SK-N-MC (cell line): ENCODE measurements around the gene ERC2.

Experiments used
- DNase-seq: peaks from one replicate; pipeline ENCODE4 v3.0.0-alpha.2; 2011; ENCODE audit warnings: low read depth, low spot score
- H3K27ac ChIP-seq: fragments of 200-600 bp; sonication (generic); 2 replicates; pipeline ENCODE4 v1.5.1; 2016; ENCODE audit warnings: mixed run types
- H3K36me3 ChIP-seq: fragments of 200-600 bp; sonication (generic); 2 replicates; pipeline ENCODE4 v1.6.1; 2017; ENCODE audit warnings: antibody characterized with exemption, low read length, mixed read lengths; ENCODE audit not compliant: insufficient read depth
- H3K4me3 ChIP-seq: fragments of 200-600 bp; sonication (generic); 2 replicates; pipeline ENCODE4 v1.5.1; 2016
- H3K9ac ChIP-seq: fragments of 200-600 bp; sonication (generic); 2 replicates; pipeline ENCODE4 v1.8.0; 2017; ENCODE audit warnings: mixed run types, mixed read lengths; ENCODE audit not compliant: insufficient read length
- H3K9me3 ChIP-seq: fragments of 200-600 bp; sonication (generic); 2 replicates; pipeline ENCODE4 v1.6.1; 2017; ENCODE audit warnings: low read depth, mild to moderate bottlenecking, antibody characterized with exemption, low read length, moderate library complexity, mixed read lengths
- EZH2 ChIP-seq: fragments of 200-600 bp; sonication (generic); IDR thresholded peaks from one replicate; pipeline ENCODE4 v1.6.1; 2017; ENCODE audit warnings: antibody characterized with exemption
- FOXP2 ChIP-seq: optimal IDR thresholded peaks from 2 replicates; pipeline ENCODE3; 2011; ENCODE audit warnings: mild to moderate bottlenecking, moderate library complexity; ENCODE audit not compliant: insufficient read depth; ENCODE audit errors: extremely low read length, control extremely low read depth
- POLR2AphosphoS5 ChIP-seq: IDR thresholded peaks from 2 replicates; pipeline ENCODE4 v1.6.1; 2012; ENCODE audit warnings: mild to moderate bottlenecking, low read depth, low read length, borderline replicate concordance

Gene ERC2

GRCh38 chr3:55725681-55726500 is 742.4 kb downstream of the ERC2 start:
- H3K9me3 ChIP-seq, result no peaks in the 10 kb centered on the region
- TF ChIP-seq FOXP2 (no peak), EZH2 (no peak), POLR2AphosphoS5 (no peak)
- H3K4me3 ChIP-seq, result no peak overlapping the region
- H3K27ac ChIP-seq, result no peak overlapping the region
- no peak for DNase-seq
- H3K9ac ChIP-seq, result no peak overlapping the region
- H3K36me3 ChIP-seq, result no peaks in the 10 kb centered on the region

DNA sequence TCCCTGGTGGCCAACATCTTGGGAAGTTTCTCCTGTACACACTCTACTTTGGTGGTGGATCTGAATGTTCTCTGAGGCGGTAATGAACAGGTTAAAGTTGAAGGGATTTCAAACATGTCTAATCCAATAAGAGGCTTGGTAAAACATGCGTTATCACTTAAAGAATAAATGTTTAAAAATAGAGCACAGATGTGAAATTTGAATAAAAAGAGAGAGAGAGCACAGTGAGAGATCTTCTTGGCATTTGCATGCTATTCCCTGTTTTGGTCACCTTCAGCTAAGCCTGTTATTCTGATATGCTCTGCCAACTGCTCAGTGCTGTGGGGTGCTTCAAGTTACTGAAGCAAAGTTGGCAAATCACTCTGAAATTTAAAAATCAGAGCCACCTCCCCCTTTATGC is 743.4 kb downstream of the ERC2 start:
- H3K9me3 ChIP-seq, result no peaks in the 10 kb centered on the region
- no peak overlapping the region for H3K4me3 ChIP-seq
- TF ChIP-seq POLR2AphosphoS5 (no peak), EZH2 (no peak)
- no peak overlapping the region for H3K9ac ChIP-seq
- H3K27ac ChIP-seq, result peak overlapping the region; percentile 50; the same call in 1 of the 2 replicates
- no peaks in the 10 kb centered on the region for H3K36me3 ChIP-seq
- no peak for DNase-seq

- Histone ChIP-seq H3K9ac (no peak overlapping the region), H3K27ac (no peak overlapping the region), H3K9me3 (no peaks in the 10 kb centered on the region), H3K36me3 (no peaks in the 10 kb centered on the region), H3K4me3 (no peak overlapping the region)
- DNase-seq, result no peak
- TF ChIP-seq EZH2 (no peak), POLR2AphosphoS5 (no peak), FOXP2 (no peak)
These were observed 743.9 kb downstream of the ERC2 start for GRCh38 chr3:55724407-55724784.

DNA sequence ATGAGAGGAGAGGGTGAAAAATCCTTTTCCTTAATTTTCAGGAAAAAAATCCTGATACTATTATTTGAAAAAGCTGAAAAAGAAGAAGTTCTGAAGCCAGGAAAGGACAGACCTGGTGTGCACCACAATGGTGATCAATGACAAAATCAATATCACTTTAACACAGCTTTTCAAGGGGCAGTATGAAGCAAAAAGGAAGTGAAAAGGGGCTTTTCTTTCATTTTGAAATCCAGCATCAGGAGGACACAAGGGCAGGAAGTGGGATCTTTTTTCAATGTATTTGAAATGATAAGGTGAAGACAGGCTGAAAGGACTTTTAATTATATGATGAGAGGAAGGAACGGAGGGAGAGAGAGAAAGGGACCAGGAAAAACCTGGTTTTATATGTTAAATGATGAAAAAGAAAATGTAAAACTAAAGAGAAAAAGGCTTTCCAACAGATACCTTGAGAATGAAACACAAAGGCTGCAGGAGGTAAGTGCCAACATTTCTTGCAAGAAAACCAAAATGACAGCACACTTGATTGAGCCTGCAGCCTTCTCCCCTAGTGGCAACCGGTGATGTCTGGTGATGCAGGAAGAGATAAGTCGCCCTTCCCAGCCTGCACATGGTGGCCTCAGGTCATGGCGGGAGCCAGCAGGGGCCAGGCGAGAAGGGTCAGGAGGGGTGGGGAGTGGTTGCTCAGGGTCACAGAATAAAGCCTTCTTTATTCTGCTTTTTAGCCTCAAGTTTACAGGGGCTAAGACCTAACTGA is 744.4 kb downstream of the ERC2 start:
- TF ChIP-seq POLR2AphosphoS5 (no peak), EZH2 (no peak), FOXP2 (no peak)
- no peak overlapping the region for H3K27ac ChIP-seq
- H3K9ac ChIP-seq, result no peak overlapping the region
- DNase-seq, result no peak
- no peaks in the 10 kb centered on the region for H3K36me3 ChIP-seq
- no peak overlapping the region for H3K4me3 ChIP-seq
- H3K9me3 ChIP-seq, result no peaks in the 10 kb centered on the region

GRCh38 chr3:55721716-55722484 is 746.4 kb downstream of the ERC2 start:
- no peak for DNase-seq
- no peaks in the 10 kb centered on the region for H3K36me3 ChIP-seq
- H3K9me3 ChIP-seq, result no peaks in the 10 kb centered on the region
- no peak overlapping the region for H3K9ac ChIP-seq
- no peak for TF ChIP-seq FOXP2
- TF ChIP-seq EZH2, result no peak
- TF ChIP-seq POLR2AphosphoS5, result no peak
- H3K4me3 ChIP-seq, result no peak overlapping the region
- H3K27ac ChIP-seq, result no peak overlapping the region

- H3K9me3 ChIP-seq, result no peaks in the 10 kb centered on the region
- H3K36me3 ChIP-seq, result no peaks in the 10 kb centered on the region
- no peak for DNase-seq
- H3K9ac ChIP-seq, result no peak overlapping the region
- H3K4me3 ChIP-seq, result no peak overlapping the region
- TF ChIP-seq EZH2, result no peak
- TF ChIP-seq FOXP2, result no peak
- no peak for TF ChIP-seq POLR2AphosphoS5
- no peak overlapping the region for H3K27ac ChIP-seq
These were observed 747.7 kb downstream of the ERC2 start for GRCh38 chr3:55720614-55721013.

DNA sequence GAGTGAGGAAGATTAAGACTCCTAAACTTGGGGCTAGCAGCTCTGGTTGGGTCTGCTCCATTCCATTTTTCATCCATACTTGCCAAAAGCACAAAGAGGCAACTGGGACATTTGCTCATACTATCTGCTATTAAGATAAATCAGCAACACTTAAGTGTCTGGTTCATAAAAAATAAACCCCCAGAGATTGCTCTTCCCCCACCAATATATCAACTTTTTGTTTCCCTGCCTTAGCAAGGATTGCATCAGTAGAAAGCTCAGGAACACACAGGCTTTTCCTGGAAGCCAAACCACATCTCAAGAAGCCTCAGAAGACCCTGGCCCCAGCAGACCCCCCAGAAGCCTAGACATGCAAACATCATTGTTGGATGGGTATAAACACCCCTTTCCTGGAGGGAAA is 748.8 kb downstream of the ERC2 start:
- Histone ChIP-seq H3K36me3 (no peaks in the 10 kb centered on the region), H3K27ac (peak overlapping the region; percentile 71), H3K9me3 (no peaks in the 10 kb centered on the region), H3K9ac (no peak overlapping the region), H3K4me3 (peak overlapping the region; percentile 33; the same call in 1 of the 2 replicates)
- TF ChIP-seq FOXP2 (no peak), EZH2 (no peak), POLR2AphosphoS5 (no peak)
- peak; percentile 30 for DNase-seq

DNA sequence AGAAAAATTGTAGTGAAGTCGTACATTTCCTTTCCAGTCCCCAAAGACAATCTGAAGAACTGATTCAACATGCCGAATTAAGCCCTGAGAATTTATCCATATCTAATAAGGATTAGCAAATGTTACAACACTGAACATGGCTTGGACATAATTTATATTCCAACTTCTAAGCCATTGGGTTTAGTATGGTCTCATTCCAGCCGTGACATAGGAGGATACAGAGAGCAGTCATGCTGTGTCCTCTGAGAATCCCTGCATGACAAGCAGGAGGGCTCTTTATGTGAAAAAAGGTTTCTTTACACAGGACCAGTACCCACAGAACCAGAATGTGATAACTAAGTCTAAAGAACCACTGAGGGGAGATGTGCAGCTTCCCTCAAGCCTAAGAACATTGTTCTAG is 749.3 kb downstream of the ERC2 start:
- no peak for DNase-seq
- no peak for TF ChIP-seq FOXP2
- TF ChIP-seq POLR2AphosphoS5, result no peak
- no peak for TF ChIP-seq EZH2
- Histone ChIP-seq H3K4me3 (peak overlapping the region; percentile 33; the same call in 1 of the 2 replicates), H3K36me3 (no peaks in the 10 kb centered on the region), H3K9me3 (no peaks in the 10 kb centered on the region), H3K27ac (peak overlapping the region; percentile 71), H3K9ac (no peak overlapping the region)
